ENCODE results near the gene CCDC92. TPM values are rescaled to one million over a fixed set of nuclear protein-coding genes. Genes with fewer than 3 reads are reported as not detected.

CCDC92 gene
- polyA plus RNA-seq, 3 donors: 4.4 to 11.6 (median 5.5) TPM

DNA sequence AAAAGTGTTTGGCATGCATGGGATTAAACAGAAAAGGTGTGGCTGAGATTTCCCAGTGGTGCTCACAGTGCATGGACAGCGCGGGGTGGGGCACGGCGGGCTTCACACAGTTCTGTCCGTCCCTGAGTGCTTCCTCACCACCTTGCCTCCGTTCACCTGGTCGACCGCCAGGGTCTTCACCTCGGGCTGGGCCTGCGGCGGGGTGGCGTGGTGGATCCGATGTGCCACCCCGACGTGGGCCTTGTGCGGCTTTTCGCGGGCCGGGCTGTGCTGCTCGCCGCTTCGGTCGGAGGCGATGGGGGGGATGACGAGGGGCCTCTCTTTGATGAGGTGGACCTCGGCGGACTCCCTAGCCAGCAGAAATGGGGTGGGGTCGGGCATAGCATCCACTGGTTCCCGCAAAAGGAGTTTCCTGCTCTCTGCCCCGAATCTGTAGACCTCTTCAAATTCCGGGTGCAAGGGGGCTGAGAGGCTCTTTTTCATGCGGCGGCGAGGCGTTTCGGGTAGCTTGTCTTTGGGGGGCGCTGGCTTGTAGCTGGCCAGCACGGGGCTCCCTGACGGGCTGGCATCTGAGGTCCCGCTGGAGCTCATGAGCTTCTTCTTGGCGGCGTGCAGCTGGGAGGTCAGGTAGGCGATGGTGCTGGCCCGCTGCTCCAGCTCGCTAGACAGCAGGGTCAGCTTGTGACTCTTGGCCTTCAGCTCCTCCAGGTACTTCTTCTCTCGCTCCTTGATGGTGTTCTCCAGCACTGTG is 35.5 kb downstream of the CCDC92 start:
- no peaks in the 10 kb centered on the region for H3K27me3 ChIP-seq (ENCODE audit: control insufficient read depth in 2 of 2, insufficient read depth in 2 of 2, low read length in 2 of 2)
- H2AFZ ChIP-seq (ENCODE audit: insufficient read depth, low read depth, low read length, poor library complexity, severe bottlenecking): no peak overlapping the region
- Mint-ChIP-seq H3K4me1 (peaks cover 40% of the 10 kb centered on the region), H3K27ac (peak overlapping the region in 3 of 7 donors; percentile 6 to 30 (median 11)), H3K9me3 (peaks cover 4 to 16% (median 11%) of the 10 kb centered on the region in 7 donors), H3K4me3 (peak overlapping the region; percentile 68 to 88), H3K36me3 (peaks cover 13 to 15% of the 10 kb centered on the region in 2 donors), H3K27me3 (ENCODE audit: low read depth in 3 of 3) (peaks cover 0 to 6% (median 3%) of the 10 kb centered on the region in 3 donors)
- intact Hi-C loops (cut with micrococcal nuclease): no loop called here
- no peak overlapping the region for H3K9ac ChIP-seq (ENCODE audit: insufficient read depth, low read length, poor library complexity, severe bottlenecking)
- no peaks in the 10 kb centered on the region for H4K20me1 ChIP-seq (ENCODE audit: insufficient read depth, low read length)
- H3K4me2 ChIP-seq (replicated peaks; ENCODE audit: extremely low read depth, low read length, poor library complexity, severe bottlenecking): peak overlapping the region; percentile 33
- TF ChIP-seq CTCF (IDR thresholded peaks at IDR 0.05): no peak
- H3K4me1 ChIP-seq (ENCODE audit: control insufficient read depth in 1 of 2, insufficient read depth in 2 of 2, low read length in 2 of 2): peaks cover 27 to 29% of the 10 kb centered on the region in 2 donors
- no peak for DNase-seq
- no peaks in the 10 kb centered on the region for H3K79me2 ChIP-seq (ENCODE audit: insufficient read depth, low read length)
- peaks cover 0 to 4% of the 10 kb centered on the region in 2 donors for H3K36me3 ChIP-seq (replicated peaks in 1 of 2; ENCODE audit: control insufficient read depth in 1 of 2, insufficient read depth in 2 of 2, low read length in 2 of 2)
- WGBS (ENCODE audit: insufficient coverage): 94% methylated on average over 40 of the region's 46 CpGs
- H3K27ac ChIP-seq (ENCODE audit: low read depth in 1 of 2, low read length in 2 of 2): no peak overlapping the region
- H3K9me3 ChIP-seq (replicated peaks in 1 of 2; ENCODE audit: control insufficient read depth in 1 of 2, insufficient read depth in 1 of 2, low read length in 2 of 2): peaks cover 6 to 11% of the 10 kb centered on the region in 2 donors
- H3K4me3 ChIP-seq (replicated peaks in 1 of 3; ENCODE audit: low read depth in 2 of 3, low read length in 3 of 3): peak overlapping the region in 1 of 3 experiments; percentile 49

DNA sequence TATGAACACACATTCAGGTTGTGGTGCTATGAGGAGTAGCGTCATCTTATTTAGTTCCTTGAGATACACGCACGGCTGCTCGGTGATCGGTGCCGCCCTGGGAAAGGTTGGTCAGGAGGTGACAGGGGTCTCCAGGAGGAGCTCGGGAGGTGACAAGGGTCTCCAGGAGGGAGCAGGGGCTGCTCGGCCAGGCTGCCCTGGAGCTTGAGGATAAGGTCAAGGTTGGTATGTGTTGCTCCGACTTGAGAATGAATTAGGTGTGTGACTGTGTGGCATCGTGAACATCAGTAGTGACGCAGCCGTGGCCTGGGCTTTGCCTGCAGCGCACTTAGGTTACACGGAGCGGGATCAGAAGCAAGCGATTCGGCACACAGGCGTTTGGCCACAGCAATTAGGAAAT is 36.2 kb downstream of the CCDC92 start:
- 98% methylated on average over 17 of the region's 18 CpGs for WGBS (ENCODE audit: insufficient coverage)

More for the DNA sequence above, 36.2 kb downstream of the CCDC92 start:
- peaks cover 0 to 6% (median 5%) of the 10 kb centered on the region in 3 donors for H3K27me3 Mint-ChIP-seq (ENCODE audit: low read depth in 3 of 3)
- intact Hi-C loops (cut with micrococcal nuclease): no loop called here
- H3K4me2 ChIP-seq (replicated peaks; ENCODE audit: extremely low read depth, low read length, poor library complexity, severe bottlenecking): no peak overlapping the region
- peaks cover 0 to 9% (median 4%) of the 10 kb centered on the region in 7 donors for H3K9me3 Mint-ChIP-seq
- H3K27ac Mint-ChIP-seq: no peak overlapping the region
- peaks cover 0 to 5% of the 10 kb centered on the region in 2 donors for H3K9me3 ChIP-seq (replicated peaks in 1 of 2; ENCODE audit: control insufficient read depth in 1 of 2, insufficient read depth in 1 of 2, low read length in 2 of 2)
- no peaks in the 10 kb centered on the region for H3K27me3 ChIP-seq (ENCODE audit: control insufficient read depth in 2 of 2, insufficient read depth in 2 of 2, low read length in 2 of 2)
- no peak for DNase-seq
- peaks cover 25 to 27% of the 10 kb centered on the region in 2 donors for H3K4me1 ChIP-seq (ENCODE audit: control insufficient read depth in 1 of 2, insufficient read depth in 2 of 2, low read length in 2 of 2)
- no peak overlapping the region for H3K27ac ChIP-seq (ENCODE audit: low read depth in 1 of 2, low read length in 2 of 2)
- H3K9ac ChIP-seq (ENCODE audit: insufficient read depth, low read length, poor library complexity, severe bottlenecking): no peak overlapping the region
- H3K79me2 ChIP-seq (ENCODE audit: insufficient read depth, low read length): no peaks in the 10 kb centered on the region
- no peak overlapping the region for H2AFZ ChIP-seq (ENCODE audit: insufficient read depth, low read depth, low read length, poor library complexity, severe bottlenecking)
- no peak for TF ChIP-seq CTCF (IDR thresholded peaks at IDR 0.05)
- H3K36me3 ChIP-seq (replicated peaks in 1 of 2; ENCODE audit: control insufficient read depth in 1 of 2, insufficient read depth in 2 of 2, low read length in 2 of 2): no peaks in the 10 kb centered on the region
- H4K20me1 ChIP-seq (ENCODE audit: insufficient read depth, low read length): no peaks in the 10 kb centered on the region
- peaks cover 35% of the 10 kb centered on the region for H3K4me1 Mint-ChIP-seq
- peak overlapping the region in 1 of 2 donors; percentile 51 for H3K4me3 Mint-ChIP-seq
- H3K36me3 Mint-ChIP-seq: peaks cover 9 to 15% of the 10 kb centered on the region in 2 donors
- no peak overlapping the region for H3K4me3 ChIP-seq (replicated peaks in 1 of 3; ENCODE audit: low read depth in 2 of 3, low read length in 3 of 3)

Data from CD14-positive monocyte (primary cell).